HG02623 (cell line): ENCODE results near the gene STUM.

ENCODE experiments used
- ATAC-seq: cut with Tn5 transposase; IDR thresholded peaks from one replicate; pipeline ENCODE4 v1.9.1; 2021; ENCODE audit warnings: moderate library complexity; ENCODE audit not compliant: unreplicated experiment

Gene STUM

GRCh38 chr1:226624526-226624925 lies 76.0 kb downstream of the STUM start:
- ATAC-seq = no peak

DNA sequence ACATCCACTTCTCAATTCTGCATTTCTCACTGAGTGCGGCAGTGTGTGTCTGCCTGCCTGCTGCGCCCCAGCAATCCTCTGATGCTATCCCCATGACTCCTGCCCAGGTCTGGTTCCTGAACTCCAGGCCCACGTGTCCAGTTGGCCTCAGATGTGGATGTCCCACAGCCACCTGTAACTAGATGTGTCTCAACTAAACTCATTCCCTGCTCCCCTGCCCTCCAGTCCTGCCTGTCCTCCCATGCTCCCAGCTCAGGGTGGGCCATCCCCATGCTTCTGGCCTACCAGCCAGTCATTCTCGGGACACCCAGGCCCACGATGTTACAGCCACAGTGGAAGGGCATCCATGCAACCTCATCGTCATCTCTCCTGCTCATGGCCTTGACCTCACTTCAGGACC lies 76.8 kb downstream of the STUM start:
- no peak for ATAC-seq

DNA sequence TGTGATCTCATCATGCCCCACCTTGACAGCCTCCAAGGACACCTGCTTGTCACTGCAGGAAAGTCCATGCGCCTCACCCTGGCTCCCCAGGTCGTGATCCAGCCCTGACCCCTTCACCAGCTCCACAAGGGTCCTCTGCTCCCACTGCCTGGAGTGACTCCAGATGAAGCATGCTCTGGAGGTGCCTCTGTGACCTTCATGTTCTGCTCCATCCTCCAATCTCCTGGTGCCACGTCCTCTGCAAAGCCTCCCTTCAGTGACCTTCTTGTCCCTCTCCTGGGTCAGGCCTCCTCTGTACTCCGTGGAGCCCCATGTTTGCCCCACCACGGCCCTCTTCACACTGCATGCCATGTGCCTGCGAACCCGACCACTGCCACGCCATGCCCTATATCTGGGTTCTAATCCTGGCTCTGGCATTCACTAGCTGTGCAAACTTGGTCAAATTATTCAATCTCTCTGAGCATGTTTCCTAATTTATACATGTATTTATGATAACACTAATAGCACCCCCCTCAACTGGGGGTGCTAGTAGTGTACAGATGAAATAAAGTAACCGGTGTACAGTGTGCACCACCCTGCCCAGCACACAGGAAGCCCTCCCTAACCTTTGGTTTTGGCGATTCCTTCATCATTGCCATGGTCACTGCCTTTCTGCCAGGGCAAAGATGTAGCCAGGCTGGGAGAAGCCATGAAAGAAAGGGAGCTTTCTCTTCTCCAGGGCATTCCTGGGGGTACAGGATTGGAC lies 77.4 kb downstream of the STUM start:
- peak; percentile 26 for ATAC-seq

GRCh38 chr1:226626577-226626956 lies 78.0 kb downstream of the STUM start:
- peak; percentile 74 for ATAC-seq

DNA sequence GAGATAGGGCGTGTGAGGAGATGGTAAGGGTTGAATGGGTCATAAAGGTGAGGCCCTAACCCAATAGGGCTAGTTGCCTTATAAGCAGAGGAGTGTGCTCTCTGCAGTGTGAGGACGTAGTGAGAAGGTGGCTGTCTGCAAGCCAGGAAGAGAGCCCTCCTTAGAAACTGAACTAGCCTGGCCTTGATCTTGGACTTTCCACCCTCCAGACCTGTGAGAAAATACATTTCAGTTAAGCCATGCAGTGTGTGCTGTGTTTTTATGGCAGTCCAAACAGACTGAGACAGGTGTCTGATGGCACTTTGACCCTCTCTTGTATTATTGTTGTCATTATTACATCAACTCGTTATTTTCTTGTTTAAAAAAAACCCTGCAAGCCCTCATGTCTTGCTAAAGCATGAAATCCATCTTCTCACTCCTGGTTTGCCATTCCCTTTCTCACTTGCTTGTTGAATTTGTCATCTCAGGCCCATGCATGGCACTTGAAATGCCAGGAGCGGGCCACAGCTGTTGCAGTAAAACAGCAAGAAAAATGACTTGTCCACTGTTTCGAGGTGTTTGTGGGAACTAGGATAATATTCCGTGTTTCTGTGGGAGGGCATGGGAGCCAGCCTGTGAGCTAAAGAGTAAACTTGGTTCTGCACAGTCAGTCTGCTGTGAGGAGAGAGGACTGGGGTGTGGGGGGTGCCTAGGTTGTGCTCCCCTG lies 78.6 kb downstream of the STUM start:
- no peak for ATAC-seq

DNA sequence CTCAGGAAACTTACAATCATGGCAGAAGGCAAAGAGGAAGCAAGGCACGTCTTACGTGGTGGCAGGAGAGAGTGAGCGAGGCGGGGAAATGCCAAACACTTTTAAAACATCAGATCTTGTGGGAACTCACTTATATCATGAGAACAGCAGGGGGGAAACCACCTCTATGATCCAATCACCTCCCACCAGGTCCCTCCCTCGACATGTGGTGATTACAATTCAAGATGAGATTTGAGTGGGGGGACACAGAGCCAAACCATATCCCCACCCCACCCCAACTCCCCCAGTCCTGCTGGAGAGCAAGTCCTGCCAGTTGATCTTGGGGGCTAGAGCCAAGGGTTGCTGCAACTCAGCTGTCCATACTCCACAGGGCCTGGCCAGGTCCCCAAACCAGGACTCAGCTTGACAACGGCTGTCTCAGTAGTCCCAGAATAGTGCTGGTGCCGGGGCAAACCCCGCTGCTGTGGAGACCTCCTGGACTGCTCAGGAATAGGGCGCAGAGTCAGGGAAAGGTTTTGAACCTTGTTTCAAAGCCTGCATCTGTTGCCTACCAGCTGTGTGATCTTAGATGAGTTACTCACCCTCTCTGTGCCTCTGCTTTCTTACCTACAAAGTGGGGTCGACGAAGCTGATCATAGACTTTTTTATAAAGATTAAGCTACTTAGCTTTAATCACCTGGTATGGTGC lies 79.5 kb downstream of the STUM start:
- ATAC-seq = no peak

- ATAC-seq = no peak
Observed at GRCh38 chr1:226628612-226629155, 80.1 kb downstream of the STUM start.

- ATAC-seq = no peak
Observed at GRCh38 chr1:226629210-226629895, 80.8 kb downstream of the STUM start.

- no peak for ATAC-seq
Observed at GRCh38 chr1:226629896-226630550, 81.5 kb downstream of the STUM start.

DNA sequence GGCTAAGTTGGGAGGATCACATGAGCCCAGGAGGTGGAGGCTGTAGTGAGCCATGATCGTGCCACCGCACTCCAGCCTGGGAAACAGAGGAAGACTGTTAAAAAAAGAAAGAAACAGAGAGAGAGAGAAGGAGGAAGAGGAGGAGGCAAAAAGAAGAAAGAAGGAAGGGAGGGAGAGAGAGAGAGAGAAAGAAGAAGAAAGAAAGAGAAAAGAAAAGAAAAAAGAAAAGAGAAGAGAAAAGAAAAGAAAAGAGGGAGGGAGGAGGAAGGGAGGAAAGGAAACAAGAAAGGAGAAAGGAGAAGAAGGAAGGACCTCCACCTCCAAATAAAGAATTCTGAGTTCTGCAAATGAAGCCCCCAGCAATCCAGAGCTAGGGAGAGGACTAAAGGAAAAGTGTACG lies 82.0 kb downstream of the STUM start:
- ATAC-seq = no peak

DNA sequence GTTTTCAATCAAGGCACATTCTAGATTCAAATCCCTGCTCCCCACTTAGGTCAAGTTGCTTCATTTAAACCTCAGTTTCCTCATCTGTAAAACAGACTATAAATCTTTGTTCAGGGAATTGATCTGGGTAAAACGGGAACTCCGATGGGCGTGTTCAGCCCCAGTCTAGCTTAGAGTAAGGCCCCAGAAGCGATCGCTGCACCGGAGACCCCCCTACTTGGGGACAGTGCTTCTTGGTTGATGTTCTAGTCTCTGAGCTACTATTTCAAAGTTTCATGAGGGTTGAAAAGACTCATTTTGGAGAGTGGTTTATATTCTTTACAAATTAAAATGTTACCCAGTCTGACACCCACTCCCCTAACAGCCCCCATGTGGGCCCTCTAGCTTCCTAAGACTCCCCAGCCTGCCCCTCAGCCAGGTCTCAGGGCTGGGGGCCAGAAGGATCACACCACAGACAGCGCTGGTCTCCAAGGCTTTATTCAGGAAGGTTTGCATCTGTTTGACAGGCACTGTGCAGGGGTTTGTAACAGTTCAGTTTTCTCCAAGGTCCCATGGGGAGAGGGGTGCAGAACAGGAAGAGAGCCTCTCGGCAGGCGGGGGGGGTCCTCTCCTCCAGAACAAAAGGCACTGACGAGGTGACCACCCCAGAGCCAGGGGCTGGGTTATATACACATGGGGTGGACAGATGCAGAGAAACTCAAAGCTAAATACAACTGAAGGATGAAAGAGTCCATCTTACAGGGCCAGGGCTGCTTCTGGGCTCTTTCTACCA lies 82.9 kb downstream of the STUM start:
- ATAC-seq = no peak

- ATAC-seq = no peak
Observed at GRCh38 chr1:226632169-226632879, 83.8 kb downstream of the STUM start.

DNA sequence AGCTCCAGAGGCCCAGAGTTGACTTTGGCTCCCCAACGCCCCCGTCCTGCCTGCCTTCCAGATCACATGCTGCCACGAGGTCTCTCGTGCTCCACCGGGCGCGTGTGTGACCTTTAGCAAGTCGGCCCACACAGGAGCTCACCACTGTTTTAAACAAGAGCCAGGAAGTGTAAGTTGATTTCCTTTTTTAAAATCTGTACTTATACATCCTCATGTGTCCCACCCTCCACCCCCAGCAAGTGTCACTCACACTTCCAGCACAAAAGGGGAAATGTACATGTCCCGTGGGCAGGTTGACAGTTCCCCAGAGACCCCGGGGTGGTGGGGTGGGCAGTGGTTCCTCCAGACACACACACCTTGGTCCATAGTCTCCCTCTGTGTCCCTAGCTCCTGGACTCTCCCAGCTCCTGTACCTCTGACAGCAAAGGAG lies 84.4 kb downstream of the STUM start:
- ATAC-seq = no peak

DNA sequence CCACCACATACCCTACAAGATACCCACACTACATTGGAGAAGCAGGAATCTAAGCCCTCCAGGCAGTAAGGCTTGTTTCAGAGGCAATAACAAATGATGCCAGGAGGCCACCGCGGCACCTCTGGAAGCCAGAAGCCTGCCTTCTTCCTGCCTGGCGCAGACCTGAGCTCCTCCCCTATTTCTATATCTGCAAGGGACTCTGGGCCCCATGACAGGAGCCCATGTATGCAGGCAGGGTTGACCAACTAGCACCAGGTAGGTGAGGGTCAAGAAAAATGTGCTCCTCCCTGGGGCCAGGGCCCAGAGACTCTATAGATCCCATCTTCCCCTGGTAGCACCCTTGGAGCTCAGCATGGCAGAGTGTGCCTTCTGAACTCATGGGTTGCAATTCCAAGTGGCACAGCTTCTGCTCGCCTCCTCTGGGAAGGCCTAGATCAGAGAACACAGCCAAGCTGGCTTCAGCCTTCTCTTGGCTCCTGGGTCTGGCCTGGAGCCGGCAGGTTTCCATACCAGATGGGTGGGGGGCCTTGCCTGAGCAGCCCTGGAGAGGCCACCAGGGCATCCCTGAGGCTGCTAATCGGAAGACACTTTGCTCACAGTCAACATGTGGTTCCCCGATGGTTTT lies 85.1 kb downstream of the STUM start:
- ATAC-seq = peak; percentile 3

DNA sequence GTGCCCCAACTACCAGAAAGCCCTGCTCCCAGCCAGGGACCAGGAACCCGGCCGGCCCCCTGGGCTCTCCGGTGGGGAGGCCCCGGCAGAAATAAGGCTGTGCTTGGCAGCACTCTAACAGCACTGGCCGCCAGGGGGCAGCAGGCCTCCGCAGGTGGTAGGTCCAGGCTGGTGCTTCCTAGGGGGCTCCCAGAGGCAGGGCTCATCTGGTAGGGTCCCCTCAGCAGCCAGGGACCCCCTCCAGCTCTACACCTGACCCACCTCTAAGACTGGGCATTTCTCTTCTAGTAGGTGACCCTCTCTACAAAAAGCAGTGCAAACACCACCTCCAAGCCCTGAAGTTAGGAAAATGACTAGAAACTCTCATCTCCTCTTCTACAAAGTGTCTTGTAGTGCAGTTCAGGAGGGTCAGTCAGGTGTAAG lies 85.6 kb downstream of the STUM start:
- ATAC-seq = peak; percentile 67

DNA sequence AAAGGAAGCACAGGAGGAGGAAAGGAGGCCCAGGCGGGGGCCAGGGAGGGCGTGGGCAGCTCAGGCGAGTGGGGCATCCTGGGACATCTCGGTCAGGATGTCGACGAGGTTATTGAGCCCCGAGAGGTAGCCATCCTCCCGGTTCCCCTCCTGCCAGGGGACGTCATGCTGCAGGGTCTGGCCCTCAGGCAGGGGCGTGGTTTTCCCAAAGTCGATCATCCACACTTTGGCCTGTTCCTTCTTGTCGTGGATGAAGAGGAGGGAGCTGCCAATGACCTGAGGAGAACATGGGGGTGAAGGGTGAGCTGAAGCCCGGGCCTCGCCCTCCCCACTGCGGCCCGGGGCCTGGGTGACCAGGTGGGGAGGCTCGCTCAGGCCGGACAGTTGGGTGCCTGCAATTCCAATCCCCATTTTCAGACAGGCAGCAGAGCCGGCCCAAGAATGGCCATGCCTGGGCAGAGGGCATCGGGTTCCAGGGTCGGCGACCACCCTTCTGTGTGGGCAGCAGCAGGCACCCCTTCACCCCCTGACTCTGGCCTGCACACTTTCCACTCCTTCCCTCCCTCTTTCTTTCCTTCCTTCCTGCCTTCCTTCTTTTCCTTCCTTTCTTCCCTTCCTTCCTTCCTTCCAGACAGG lies 86.2 kb downstream of the STUM start:
- ATAC-seq = no peak

DNA sequence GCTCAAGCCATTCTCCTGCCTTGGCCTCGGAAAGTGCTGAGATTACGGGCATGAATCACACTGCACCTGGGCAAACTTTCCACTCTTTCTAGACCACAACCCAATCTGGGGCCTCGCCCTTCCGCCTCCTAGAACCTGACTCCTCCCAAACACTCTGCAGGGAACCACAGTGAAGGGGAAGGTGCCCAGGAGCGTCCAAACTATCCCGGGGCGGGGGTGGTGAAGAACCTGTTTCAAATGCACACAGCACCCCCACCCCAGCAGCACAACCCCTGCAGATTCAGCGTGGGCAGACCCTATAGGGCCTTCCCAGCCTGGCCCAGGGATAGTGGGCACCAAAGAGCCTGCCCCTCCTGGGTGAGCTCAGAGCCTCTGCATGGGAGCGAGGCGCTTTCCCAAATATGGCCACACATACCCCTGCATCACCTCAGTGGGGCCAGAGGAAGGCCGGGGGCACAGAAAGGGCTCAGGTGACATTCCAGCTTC lies 86.9 kb downstream of the STUM start:
- ATAC-seq = no peak

DNA sequence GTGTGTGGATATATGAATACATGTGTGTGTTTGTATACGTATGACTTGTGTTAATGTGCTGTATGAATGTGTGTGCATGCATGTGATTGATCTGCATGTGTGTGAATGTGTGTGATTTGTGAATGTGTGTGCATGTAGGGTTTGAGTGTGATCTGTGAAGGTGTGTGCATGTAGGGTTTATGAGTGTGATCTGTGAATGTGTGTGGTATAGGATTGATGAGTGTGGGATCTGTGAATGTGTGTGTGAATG lies 88.2 kb downstream of the STUM start:
- no peak for ATAC-seq
